Ishikawa (cell line): ENCODE measurements around the gene SLC6A1.

ENCODE experiments used
- CEBPB ChIP-seq: IDR thresholded peaks from 2 replicates; pipeline ENCODE4 v1.6.1; 2012
- CREB1 ChIP-seq: IDR thresholded peaks from 2 replicates; pipeline ENCODE4 v1.6.1; 2012; ENCODE audit warnings: low read depth
- EGR1 ChIP-seq: IDR thresholded peaks from 2 replicates; pipeline ENCODE4 v1.6.1; 2012
- EP300 ChIP-seq: IDR thresholded peaks from 2 replicates; pipeline ENCODE4 v1.6.1; 2012; ENCODE audit warnings: borderline replicate concordance
- FOXM1 ChIP-seq: IDR thresholded peaks from 2 replicates; pipeline ENCODE4 v1.6.1; 2012; ENCODE audit warnings: low read depth, borderline replicate concordance
- NFIC ChIP-seq: IDR thresholded peaks from 2 replicates; pipeline ENCODE4 v1.6.1; 2012
- RAD21 ChIP-seq: IDR thresholded peaks from 2 replicates; pipeline ENCODE4 v1.6.1; 2012; ENCODE audit warnings: low read depth
- TAF1 ChIP-seq: IDR thresholded peaks from 2 replicates; pipeline ENCODE4 v1.6.1; 2012; ENCODE audit warnings: low read depth, mild to moderate bottlenecking
- TCF12 ChIP-seq: IDR thresholded peaks from 2 replicates; pipeline ENCODE4 v1.6.1; 2012; ENCODE audit warnings: low read depth
- TEAD4 ChIP-seq: IDR thresholded peaks from 2 replicates; pipeline ENCODE4 v1.6.1; 2012
- YY1 ChIP-seq: IDR thresholded peaks from 2 replicates; pipeline ENCODE4 v1.6.1; 2012; ENCODE audit warnings: low read depth
- ZBTB7A ChIP-seq: IDR thresholded peaks from 2 replicates; pipeline ENCODE4 v1.6.1; 2012; ENCODE audit warnings: low read depth
- TF ChIP-seq, protein P1 (sequence below): IDR thresholded peaks from 2 replicates; pipeline ENCODE4 v1.6.1; 2012; ENCODE audit warnings: low read depth, mild to moderate bottlenecking
- TF ChIP-seq, protein P2 (sequence below): IDR thresholded peaks from 2 replicates; pipeline ENCODE4 v1.6.1; 2012
- TF ChIP-seq, protein P3 (sequence below): IDR thresholded peaks from 2 replicates; pipeline ENCODE4 v1.6.1; 2012

SLC6A1 gene

DNA sequence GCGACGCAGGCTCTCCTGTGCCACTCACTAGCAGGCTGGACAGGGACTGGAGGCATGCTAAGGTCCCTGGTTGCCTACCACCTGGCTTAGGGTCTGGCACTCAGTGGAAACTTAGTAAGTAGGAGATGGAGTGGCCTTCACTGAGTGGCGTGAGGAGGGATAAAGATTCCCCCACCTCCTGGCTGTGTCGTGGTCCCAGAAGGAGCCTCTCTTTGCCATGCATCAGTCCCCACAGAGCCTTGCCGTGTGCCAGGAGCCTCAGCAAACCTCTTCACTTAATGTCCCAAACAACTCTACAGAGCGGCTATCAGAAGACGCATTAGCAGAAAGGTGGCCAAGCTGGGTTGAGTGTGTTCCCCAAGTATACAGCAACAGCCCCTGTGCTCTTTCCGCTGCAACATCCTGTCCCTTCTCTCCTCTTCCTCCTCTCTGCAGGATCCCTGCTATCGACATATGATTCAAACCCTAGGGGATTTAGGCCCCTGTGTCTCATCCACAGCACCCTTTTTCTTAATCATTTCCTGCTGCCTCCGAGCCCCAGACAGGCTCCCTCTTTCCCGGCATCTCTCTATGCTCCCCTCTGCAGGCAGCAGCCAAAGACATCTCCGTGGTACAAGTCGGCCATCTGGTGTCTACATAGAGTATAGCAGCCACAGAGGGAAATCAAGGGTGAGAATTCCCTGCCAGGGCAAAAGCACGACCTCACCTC is 66.7 kb downstream of the SLC6A1 start:
- TF ChIP-seq RAD21, result peak; percentile 84
- no peak for TF ChIP-seq CREB1
- TF ChIP-seq, protein P1, sequence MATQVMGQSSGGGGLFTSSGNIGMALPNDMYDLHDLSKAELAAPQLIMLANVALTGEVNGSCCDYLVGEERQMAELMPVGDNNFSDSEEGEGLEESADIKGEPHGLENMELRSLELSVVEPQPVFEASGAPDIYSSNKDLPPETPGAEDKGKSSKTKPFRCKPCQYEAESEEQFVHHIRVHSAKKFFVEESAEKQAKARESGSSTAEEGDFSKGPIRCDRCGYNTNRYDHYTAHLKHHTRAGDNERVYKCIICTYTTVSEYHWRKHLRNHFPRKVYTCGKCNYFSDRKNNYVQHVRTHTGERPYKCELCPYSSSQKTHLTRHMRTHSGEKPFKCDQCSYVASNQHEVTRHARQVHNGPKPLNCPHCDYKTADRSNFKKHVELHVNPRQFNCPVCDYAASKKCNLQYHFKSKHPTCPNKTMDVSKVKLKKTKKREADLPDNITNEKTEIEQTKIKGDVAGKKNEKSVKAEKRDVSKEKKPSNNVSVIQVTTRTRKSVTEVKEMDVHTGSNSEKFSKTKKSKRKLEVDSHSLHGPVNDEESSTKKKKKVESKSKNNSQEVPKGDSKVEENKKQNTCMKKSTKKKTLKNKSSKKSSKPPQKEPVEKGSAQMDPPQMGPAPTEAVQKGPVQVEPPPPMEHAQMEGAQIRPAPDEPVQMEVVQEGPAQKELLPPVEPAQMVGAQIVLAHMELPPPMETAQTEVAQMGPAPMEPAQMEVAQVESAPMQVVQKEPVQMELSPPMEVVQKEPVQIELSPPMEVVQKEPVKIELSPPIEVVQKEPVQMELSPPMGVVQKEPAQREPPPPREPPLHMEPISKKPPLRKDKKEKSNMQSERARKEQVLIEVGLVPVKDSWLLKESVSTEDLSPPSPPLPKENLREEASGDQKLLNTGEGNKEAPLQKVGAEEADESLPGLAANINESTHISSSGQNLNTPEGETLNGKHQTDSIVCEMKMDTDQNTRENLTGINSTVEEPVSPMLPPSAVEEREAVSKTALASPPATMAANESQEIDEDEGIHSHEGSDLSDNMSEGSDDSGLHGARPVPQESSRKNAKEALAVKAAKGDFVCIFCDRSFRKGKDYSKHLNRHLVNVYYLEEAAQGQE, result no peak
- TF ChIP-seq EGR1, result no peak

DNA sequence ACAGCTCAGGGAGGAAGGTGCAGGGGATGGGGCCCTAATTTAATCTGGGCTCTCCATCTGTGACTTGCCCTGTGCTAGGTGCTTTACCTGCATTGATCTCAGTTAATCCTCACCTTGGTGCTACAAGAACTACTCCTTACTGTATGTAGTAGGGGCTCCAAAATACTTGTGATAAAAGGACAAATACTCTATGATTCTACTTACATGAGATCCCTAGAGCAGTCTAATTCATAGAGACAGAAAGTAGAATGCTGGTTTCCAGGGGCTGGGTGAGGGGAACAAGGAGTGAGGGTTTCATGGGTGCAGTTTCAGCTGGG is 67.2 kb downstream of the SLC6A1 start:
- TF ChIP-seq CREB1, result no peak
- TF ChIP-seq, protein P1, result no peak
- TF ChIP-seq TAF1, result no peak
- TF ChIP-seq ZBTB7A, result no peak
- TF ChIP-seq TCF12, result no peak
- no peak for TF ChIP-seq RAD21
- TF ChIP-seq FOXM1, result no peak
- TF ChIP-seq CEBPB, result no peak
- no peak for TF ChIP-seq YY1
- no peak for TF ChIP-seq NFIC
- TF ChIP-seq EP300, result no peak
- TF ChIP-seq, protein P2, sequence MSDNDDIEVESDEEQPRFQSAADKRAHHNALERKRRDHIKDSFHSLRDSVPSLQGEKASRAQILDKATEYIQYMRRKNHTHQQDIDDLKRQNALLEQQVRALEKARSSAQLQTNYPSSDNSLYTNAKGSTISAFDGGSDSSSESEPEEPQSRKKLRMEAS, result no peak
- TF ChIP-seq, protein P3, sequence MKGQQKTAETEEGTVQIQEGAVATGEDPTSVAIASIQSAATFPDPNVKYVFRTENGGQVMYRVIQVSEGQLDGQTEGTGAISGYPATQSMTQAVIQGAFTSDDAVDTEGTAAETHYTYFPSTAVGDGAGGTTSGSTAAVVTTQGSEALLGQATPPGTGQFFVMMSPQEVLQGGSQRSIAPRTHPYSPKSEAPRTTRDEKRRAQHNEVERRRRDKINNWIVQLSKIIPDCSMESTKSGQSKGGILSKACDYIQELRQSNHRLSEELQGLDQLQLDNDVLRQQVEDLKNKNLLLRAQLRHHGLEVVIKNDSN, result no peak
- TF ChIP-seq EGR1, result no peak
- no peak for TF ChIP-seq TEAD4

DNA sequence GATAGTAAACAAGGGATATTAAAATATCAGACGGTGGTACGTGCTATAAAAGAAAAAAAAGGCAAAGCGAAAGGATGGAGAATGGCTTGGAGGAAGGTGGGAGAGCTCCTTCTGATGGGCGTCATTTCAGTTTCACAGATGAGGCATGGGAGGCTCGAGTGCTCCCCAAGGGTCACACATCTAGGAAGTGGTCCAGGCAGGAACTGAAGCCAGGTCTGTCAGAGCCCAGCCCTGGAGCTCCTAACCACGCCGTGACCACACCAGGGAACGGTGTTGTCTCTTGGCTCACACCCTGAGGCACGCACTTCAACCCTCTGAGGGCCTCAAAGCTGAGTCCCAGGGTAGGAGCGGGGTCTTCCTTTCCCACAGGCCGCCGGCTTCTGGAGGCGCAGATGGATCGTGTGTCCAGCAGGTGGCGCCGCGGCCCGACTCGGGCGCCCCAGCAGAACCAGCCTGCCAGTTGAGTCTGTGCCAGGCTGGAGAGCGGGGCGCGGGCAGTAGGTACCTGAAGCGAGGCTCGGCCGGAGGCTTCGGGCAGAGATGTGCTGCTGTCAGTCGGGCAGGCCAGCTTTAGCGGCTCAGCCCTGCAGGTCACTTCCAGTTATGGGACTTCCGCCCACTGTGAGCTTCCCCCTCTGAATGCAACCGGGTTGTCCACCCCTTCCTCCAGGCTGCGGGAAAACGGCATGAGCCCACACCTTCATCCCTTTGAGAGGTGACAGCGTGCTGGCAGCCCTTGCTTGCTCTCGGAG is 68.1 kb downstream of the SLC6A1 start:
- TF ChIP-seq RAD21 (peak; percentile 79), ZBTB7A (no peak), CEBPB (no peak), TEAD4 (no peak), YY1 (no peak), CREB1 (no peak), EGR1 (no peak), NFIC (peak; percentile 54; the same call in 1 of the 2 replicates)
- TF ChIP-seq, protein P1, result no peak
- TF ChIP-seq, protein P2, result peak; percentile 52

DNA sequence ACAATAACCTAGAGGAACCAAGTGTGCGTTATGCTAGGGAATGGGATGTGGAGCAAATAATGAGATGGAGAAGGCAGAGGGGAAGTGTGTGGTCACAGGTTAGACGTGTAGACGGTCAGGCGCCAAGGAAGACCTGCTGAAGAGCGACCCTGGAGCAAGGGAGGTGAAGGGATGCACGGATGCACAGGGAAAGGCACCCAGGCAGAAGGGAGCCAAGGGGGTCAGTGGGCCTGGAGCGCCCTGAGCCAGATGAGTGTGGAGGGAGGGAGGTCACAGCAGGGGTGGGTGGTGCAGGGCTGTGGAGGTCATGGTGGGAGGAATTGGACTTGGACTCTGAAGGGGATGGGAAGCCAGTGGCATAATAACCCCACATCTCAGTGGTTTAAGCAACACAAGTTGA is 70.2 kb downstream of the SLC6A1 start:
- no peak for TF ChIP-seq NFIC
- no peak for TF ChIP-seq CREB1
- TF ChIP-seq, protein P3, result no peak
- TF ChIP-seq FOXM1, result no peak
- TF ChIP-seq CEBPB, result no peak
- TF ChIP-seq RAD21, result no peak
- TF ChIP-seq YY1, result no peak
- no peak for TF ChIP-seq TAF1
- TF ChIP-seq, protein P1, result no peak
- no peak for TF ChIP-seq ZBTB7A
- no peak for TF ChIP-seq TCF12
- no peak for TF ChIP-seq TEAD4
- TF ChIP-seq EP300, result no peak
- no peak for TF ChIP-seq EGR1
